Kidney capillary endothelial cell (primary cell): ENCODE results near the gene LHX2.

ENCODE experiments used
- DNase-seq: peaks from one replicate; pipeline ENCODE4 v3.0.0-alpha.2; 2018; ENCODE audit warnings: low spot score

LHX2 gene

GRCh38 chr9:123999661-124000060, 11.9 kb upstream of the LHX2 start:
- DNase-seq, result no peak

GRCh38 chr9:124000161-124000783, 11.3 kb upstream of the LHX2 start:
- DNase-seq, result no peak

GRCh38 chr9:124000784-124001457, 10.6 kb upstream of the LHX2 start:
- no peak for DNase-seq

- no peak for DNase-seq
These were observed 10.1 kb upstream of the LHX2 start for GRCh38 chr9:124001458-124001799.

- no peak for DNase-seq
These were observed 9.6 kb upstream of the LHX2 start for GRCh38 chr9:124001866-124002525.

GRCh38 chr9:124003636-124004349, 7.8 kb upstream of the LHX2 start:
- no peak for DNase-seq

GRCh38 chr9:124004593-124004992, 7.0 kb upstream of the LHX2 start:
- DNase-seq, result no peak

- no peak for DNase-seq
These were observed 6.4 kb upstream of the LHX2 start for GRCh38 chr9:124005029-124005771.

GRCh38 chr9:124006448-124007361, 4.9 kb upstream of the LHX2 start:
- no peak for DNase-seq

- no peak for DNase-seq
These were observed 3.8 kb upstream of the LHX2 start for GRCh38 chr9:124007565-124008302.

GRCh38 chr9:124008303-124008693, 3.3 kb upstream of the LHX2 start:
- DNase-seq, result no peak

- DNase-seq, result no peak
These were observed 2.7 kb upstream of the LHX2 start for GRCh38 chr9:124008694-124009530.

GRCh38 chr9:124009531-124010217, 1.9 kb upstream of the LHX2 start:
- DNase-seq, result no peak

GRCh38 chr9:124010303-124010664, 1.3 kb upstream of the LHX2 start:
- no peak for DNase-seq

- no peak for DNase-seq
These were observed 775 bp upstream of the LHX2 start for GRCh38 chr9:124010665-124011321.

- no peak for DNase-seq
These were observed 1.1 kb downstream of the LHX2 start for GRCh38 chr9:124012368-124013301.
